CD8-positive, alpha-beta memory T cell (primary cell): ENCODE results near the gene ALDH1B1. TPM values are rescaled to one million over a fixed set of nuclear protein-coding genes. Genes with fewer than 3 reads are reported as not detected.

Source experiments
- CTCF ChIA-PET: fragments of 350-600 bp; sonication (Branson Sonifier 250); formaldehyde crosslinking; loops from one replicate; lab custom pipeline; 2021; ENCODE audit warnings: antibody characterized with exemption; lab: Charles Lee
- POLR2A ChIA-PET: fragments of 350-600 bp; sonication (Branson Sonifier 250); formaldehyde crosslinking; loops from one replicate; lab custom pipeline; 2021; ENCODE audit warnings: antibody characterized with exemption; lab: Charles Lee
- DNase-seq, 5 donors: peaks; one replicate each; pipeline versions ENCODE4 v3.0.0 to v3.0.0-alpha.2; 2020 to 2022; ENCODE audit warnings: mixed read lengths in 1 of 5
- H3K27ac ChIP-seq: one replicate; pipeline ENCODE4 v1.7.0; 2013; ENCODE audit warnings: low read depth, mild to moderate bottlenecking, low read length, moderate library complexity
- H3K27me3 ChIP-seq: 2 replicates; pipeline ENCODE4 v1.7.0; 2013; ENCODE audit warnings: low read length, mild to moderate bottlenecking; ENCODE audit not compliant: insufficient read depth, poor library complexity, severe bottlenecking
- H3K36me3 ChIP-seq: 2 replicates; pipeline ENCODE4 v1.7.0; 2013; ENCODE audit warnings: mild to moderate bottlenecking, low read length, moderate library complexity; ENCODE audit not compliant: insufficient read depth
- H3K4me1 ChIP-seq: 2 replicates; pipeline ENCODE4 v1.7.0; 2013; ENCODE audit warnings: mild to moderate bottlenecking, low read length, moderate library complexity; ENCODE audit not compliant: insufficient read depth
- H3K4me3 ChIP-seq: 2 replicates; pipeline ENCODE4 v1.7.0; 2013; ENCODE audit warnings: mild to moderate bottlenecking, low read length
- H3K9me3 ChIP-seq: 2 replicates; pipeline ENCODE4 v1.7.0; 2013; ENCODE audit warnings: mild to moderate bottlenecking, low read length
- H3K27ac Mint-ChIP-seq, 8 donors: one replicate each; pipeline ENCODE4 v1.8.0; 2020 to 2021; ENCODE audit warnings: mixed read lengths in 8 of 8, mild to moderate bottlenecking in 6 of 8, inconsistent platforms in 3 of 8, moderate library complexity in 3 of 8
- H3K27me3 Mint-ChIP-seq, 2 donors: one replicate each; pipeline ENCODE4 v1.8.0; 2020 to 2021; ENCODE audit warnings: mixed read lengths in 2 of 2, mild to moderate bottlenecking in 1 of 2, moderate library complexity in 1 of 2
- H3K36me3 Mint-ChIP-seq, 3 donors: one replicate each; pipeline ENCODE4 v1.8.0; 2020 to 2021; ENCODE audit warnings: mixed read lengths in 3 of 3, inconsistent platforms in 1 of 3, mild to moderate bottlenecking in 1 of 3
- H3K4me1 Mint-ChIP-seq, 3 donors: one replicate each; pipeline ENCODE4 v1.8.0; 2020 to 2021; ENCODE audit warnings: mixed read lengths in 3 of 3, inconsistent platforms in 1 of 3, mild to moderate bottlenecking in 1 of 3
- H3K4me3 Mint-ChIP-seq, 7 donors: one replicate each; pipeline ENCODE4 v1.8.0; 2020 to 2021; ENCODE audit warnings: mixed read lengths in 7 of 7, mild to moderate bottlenecking in 6 of 7, moderate library complexity in 4 of 7, inconsistent platforms in 2 of 7
- H3K9me3 Mint-ChIP-seq, 5 donors: one replicate each; pipeline ENCODE4 v1.8.0; 2020 to 2022; ENCODE audit warnings: mixed read lengths in 5 of 5, mild to moderate bottlenecking in 3 of 5, moderate library complexity in 2 of 5, inconsistent platforms in 1 of 5
- polyA plus RNA-seq: library from polyadenylated mRNA; unstranded; fragments of 300-500 nt; fragmentation: Illumina TruSeq; gene quantifications from one replicate; pipeline ENCODE4 v1.2.3, GENCODE V29; 2021
- total RNA-seq, 2 experiments: library from RNA; stranded (reverse); gene quantifications; one replicate each; pipeline ENCODE4 v1.2.3, GENCODE V29; 2021

The ALDH1B1 gene
- total and polyA plus RNA-seq, 3 experiments from 2014 or later: 13.9 to 27.6 (median 25.1) TPM

GRCh38 chr9:38347946-38348345 is 44.6 kb upstream of the ALDH1B1 start:
- Mint-ChIP-seq H3K27me3 (peaks cover 12 to 45% of the 10 kb centered on the region in 2 donors), H3K27ac (no peak overlapping the region), H3K4me3 (no peak overlapping the region), H3K9me3 (peaks cover 0 to 1% (median 0%) of the 10 kb centered on the region in 5 donors), H3K36me3 (no peaks in the 10 kb centered on the region), H3K4me1 (no peaks in the 10 kb centered on the region)
- Histone ChIP-seq H3K4me3 (no peak overlapping the region), H3K27ac (no peak overlapping the region), H3K27me3 (no peaks in the 10 kb centered on the region), H3K36me3 (no peaks in the 10 kb centered on the region), H3K4me1 (no peaks in the 10 kb centered on the region), H3K9me3 (no peaks in the 10 kb centered on the region)
- ChIA-PET CTCF (no interaction called here), POLR2A (no interaction called here)
- DNase-seq: no peak

- H3K4me1 ChIP-seq: no peaks in the 10 kb centered on the region
- ChIA-PET POLR2A (no interaction called here), CTCF (no interaction called here)
- no peak overlapping the region for H3K27ac ChIP-seq
- Mint-ChIP-seq H3K27me3 (peaks cover 15 to 42% of the 10 kb centered on the region in 2 donors), H3K36me3 (no peaks in the 10 kb centered on the region), H3K4me1 (no peaks in the 10 kb centered on the region), H3K27ac (no peak overlapping the region), H3K9me3 (peaks cover 0 to 1% (median 0%) of the 10 kb centered on the region in 5 donors), H3K4me3 (no peak overlapping the region)
- no peak overlapping the region for H3K4me3 ChIP-seq
- no peaks in the 10 kb centered on the region for H3K36me3 ChIP-seq
- no peaks in the 10 kb centered on the region for H3K9me3 ChIP-seq
- no peak for DNase-seq
- H3K27me3 ChIP-seq: no peaks in the 10 kb centered on the region
Observed at GRCh38 chr9:38350529-38350928, 42.0 kb upstream of the ALDH1B1 start.

GRCh38 chr9:38352530-38353328 is 39.8 kb upstream of the ALDH1B1 start:
- H3K4me1 Mint-ChIP-seq: no peaks in the 10 kb centered on the region
- H3K4me3 Mint-ChIP-seq: no peak overlapping the region
- H3K27me3 Mint-ChIP-seq: peaks cover 9 to 26% of the 10 kb centered on the region in 2 donors
- ChIA-PET POLR2A (no interaction called here), CTCF (no interaction called here)
- Histone ChIP-seq H3K9me3 (no peaks in the 10 kb centered on the region), H3K36me3 (no peaks in the 10 kb centered on the region), H3K27me3 (no peaks in the 10 kb centered on the region), H3K4me1 (no peaks in the 10 kb centered on the region), H3K4me3 (no peak overlapping the region), H3K27ac (no peak overlapping the region)
- no peaks in the 10 kb centered on the region for H3K36me3 Mint-ChIP-seq
- no peaks in the 10 kb centered on the region for H3K9me3 Mint-ChIP-seq
- no peak overlapping the region for H3K27ac Mint-ChIP-seq
- no peak for DNase-seq

- H3K27ac Mint-ChIP-seq: no peak overlapping the region
- Histone ChIP-seq H3K27ac (no peak overlapping the region), H3K4me1 (no peaks in the 10 kb centered on the region), H3K36me3 (no peaks in the 10 kb centered on the region), H3K27me3 (no peaks in the 10 kb centered on the region), H3K4me3 (no peak overlapping the region), H3K9me3 (no peaks in the 10 kb centered on the region)
- no peak overlapping the region for H3K4me3 Mint-ChIP-seq
- no peaks in the 10 kb centered on the region for H3K9me3 Mint-ChIP-seq
- ChIA-PET POLR2A (no interaction called here), CTCF (no interaction called here)
- peaks cover 3 to 18% of the 10 kb centered on the region in 2 donors for H3K27me3 Mint-ChIP-seq
- no peaks in the 10 kb centered on the region for H3K4me1 Mint-ChIP-seq
- DNase-seq: no peak
- H3K36me3 Mint-ChIP-seq: no peaks in the 10 kb centered on the region
Observed at GRCh38 chr9:38355115-38355514, 37.4 kb upstream of the ALDH1B1 start.

GRCh38 chr9:38355517-38356120 is 36.9 kb upstream of the ALDH1B1 start:
- CTCF ChIA-PET: no interaction called here
- Histone ChIP-seq H3K4me3 (no peak overlapping the region), H3K27ac (no peak overlapping the region), H3K27me3 (no peaks in the 10 kb centered on the region), H3K9me3 (no peaks in the 10 kb centered on the region), H3K36me3 (no peaks in the 10 kb centered on the region), H3K4me1 (no peaks in the 10 kb centered on the region)
- POLR2A ChIA-PET: no interaction called here
- DNase-seq: no peak
- Mint-ChIP-seq H3K4me3 (no peak overlapping the region), H3K4me1 (no peaks in the 10 kb centered on the region), H3K27me3 (peaks cover 3 to 15% of the 10 kb centered on the region in 2 donors), H3K9me3 (no peaks in the 10 kb centered on the region), H3K36me3 (no peaks in the 10 kb centered on the region), H3K27ac (peak overlapping the region in 1 of 8 donors; percentile 13)

GRCh38 chr9:38356851-38357250 is 35.7 kb upstream of the ALDH1B1 start:
- CTCF ChIA-PET: no interaction called here

GRCh38 chr9:38357350-38358114 is 35.0 kb upstream of the ALDH1B1 start:
- H3K9me3 Mint-ChIP-seq: no peaks in the 10 kb centered on the region
- Histone ChIP-seq H3K36me3 (no peaks in the 10 kb centered on the region), H3K27ac (no peak overlapping the region), H3K4me3 (no peak overlapping the region), H3K9me3 (no peaks in the 10 kb centered on the region), H3K4me1 (no peaks in the 10 kb centered on the region), H3K27me3 (no peaks in the 10 kb centered on the region)
- peaks cover 0 to 3% of the 10 kb centered on the region in 2 donors for H3K27me3 Mint-ChIP-seq
- H3K36me3 Mint-ChIP-seq: no peaks in the 10 kb centered on the region
- DNase-seq: no peak
- H3K4me3 Mint-ChIP-seq: no peak overlapping the region
- ChIA-PET CTCF (no interaction called here), POLR2A (no interaction called here)
- no peaks in the 10 kb centered on the region for H3K4me1 Mint-ChIP-seq
- H3K27ac Mint-ChIP-seq: peak overlapping the region in 1 of 8 donors; percentile 36

More at GRCh38 chr9:38356851-38357250, 35.7 kb upstream of the ALDH1B1 start:
- Histone ChIP-seq H3K4me1 (no peaks in the 10 kb centered on the region), H3K4me3 (no peak overlapping the region), H3K9me3 (no peaks in the 10 kb centered on the region), H3K27ac (no peak overlapping the region), H3K36me3 (no peaks in the 10 kb centered on the region), H3K27me3 (no peaks in the 10 kb centered on the region)
- Mint-ChIP-seq H3K27ac (no peak overlapping the region), H3K36me3 (no peaks in the 10 kb centered on the region), H3K4me1 (no peaks in the 10 kb centered on the region), H3K9me3 (no peaks in the 10 kb centered on the region), H3K4me3 (no peak overlapping the region), H3K27me3 (peaks cover 2 to 3% of the 10 kb centered on the region in 2 donors)
- no peak for DNase-seq
- POLR2A ChIA-PET: no interaction called here
